ENCODE results near the gene BTBD17. TPM values are rescaled to one million over a fixed set of nuclear protein-coding genes. Genes with fewer than 3 reads are reported as not detected.
A peak's percentile ranks its signal among the peaks of the same experiment; 100 is the strongest.

BTBD17 gene
- total RNA-seq, 4 donors from 2014 or later = not detected

DNA sequence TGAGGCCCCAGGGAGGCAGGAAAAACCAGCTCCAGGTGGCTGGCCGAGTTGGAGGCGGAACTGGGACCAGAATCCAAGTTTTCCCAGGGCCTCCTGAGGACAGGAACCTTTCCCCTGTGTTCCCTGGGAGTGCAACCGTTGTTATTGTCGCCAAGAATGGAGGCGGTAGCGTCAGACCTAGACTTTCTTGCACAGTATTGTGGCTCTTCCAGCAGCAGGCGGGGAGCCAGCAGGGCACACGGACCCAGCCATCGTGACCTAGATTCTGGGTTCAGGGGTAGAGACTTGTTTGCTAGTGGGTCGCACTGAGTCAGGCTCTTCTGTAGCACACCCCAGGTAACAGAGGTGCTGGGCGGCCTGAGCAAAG is 36.3 kb downstream of the BTBD17 start:
- H3K36me3 ChIP-seq = no peaks in the 10 kb centered on the region
- no peaks in the 10 kb centered on the region for H3K9me3 ChIP-seq
- peaks cover 4 to 76% (median 7%) of the 10 kb centered on the region in 4 donors for H3K27me3 ChIP-seq
- 15 to 28% methylated on average over 5 of the region's 11 CpGs for WGBS, 2 donors
- H3K4me3 ChIP-seq = peak overlapping the region in 3 of 4 donors; percentile 17 to 64 (median 43)
- TF ChIP-seq, protein P1, sequence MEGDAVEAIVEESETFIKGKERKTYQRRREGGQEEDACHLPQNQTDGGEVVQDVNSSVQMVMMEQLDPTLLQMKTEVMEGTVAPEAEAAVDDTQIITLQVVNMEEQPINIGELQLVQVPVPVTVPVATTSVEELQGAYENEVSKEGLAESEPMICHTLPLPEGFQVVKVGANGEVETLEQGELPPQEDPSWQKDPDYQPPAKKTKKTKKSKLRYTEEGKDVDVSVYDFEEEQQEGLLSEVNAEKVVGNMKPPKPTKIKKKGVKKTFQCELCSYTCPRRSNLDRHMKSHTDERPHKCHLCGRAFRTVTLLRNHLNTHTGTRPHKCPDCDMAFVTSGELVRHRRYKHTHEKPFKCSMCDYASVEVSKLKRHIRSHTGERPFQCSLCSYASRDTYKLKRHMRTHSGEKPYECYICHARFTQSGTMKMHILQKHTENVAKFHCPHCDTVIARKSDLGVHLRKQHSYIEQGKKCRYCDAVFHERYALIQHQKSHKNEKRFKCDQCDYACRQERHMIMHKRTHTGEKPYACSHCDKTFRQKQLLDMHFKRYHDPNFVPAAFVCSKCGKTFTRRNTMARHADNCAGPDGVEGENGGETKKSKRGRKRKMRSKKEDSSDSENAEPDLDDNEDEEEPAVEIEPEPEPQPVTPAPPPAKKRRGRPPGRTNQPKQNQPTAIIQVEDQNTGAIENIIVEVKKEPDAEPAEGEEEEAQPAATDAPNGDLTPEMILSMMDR (IDR thresholded peaks at IDR 0.05) = no peak
- no peak for TF ChIP-seq POLR2A (IDR thresholded peaks at IDR 0.05)
- peaks cover 14 to 23% (median 15%) of the 10 kb centered on the region in 3 donors for H3K4me1 ChIP-seq
- DNase-seq = no peak
- no peak overlapping the region for H3K27ac ChIP-seq
- intact Hi-C loops (cut with DNase I) = no loop called here

DNA sequence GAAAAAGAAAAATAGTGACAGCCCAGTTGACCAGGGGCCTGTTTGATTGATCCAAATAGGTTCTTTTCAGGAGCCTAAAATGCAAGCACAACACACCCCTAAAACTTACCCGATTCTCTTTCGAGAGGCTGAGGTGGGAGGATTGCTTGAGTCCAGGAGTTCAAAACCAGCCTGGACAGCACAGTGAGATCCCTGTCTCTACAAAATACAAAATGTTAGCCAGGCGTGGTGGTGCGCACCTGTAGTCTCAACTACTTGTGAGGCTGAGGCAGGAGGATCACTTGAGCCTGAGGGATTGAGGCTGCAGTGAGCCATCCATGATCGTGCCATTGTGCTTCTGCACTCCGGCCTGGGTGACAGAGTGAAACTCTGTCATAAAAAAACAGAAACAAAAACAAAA is 37.1 kb downstream of the BTBD17 start:
- peaks cover 4 to 76% (median 7%) of the 10 kb centered on the region in 4 donors for H3K27me3 ChIP-seq
- no peak for DNase-seq
- H3K4me3 ChIP-seq = no peak overlapping the region
- H3K9me3 ChIP-seq = no peaks in the 10 kb centered on the region
- intact Hi-C loops (cut with DNase I) = no loop called here
- WGBS, 2 donors = 78 to 87% methylated on average over 4 to 6 of the region's 6 CpGs
- H3K4me1 ChIP-seq = peaks cover 14 to 23% (median 15%) of the 10 kb centered on the region in 3 donors
- H3K27ac ChIP-seq = no peak overlapping the region
- no peak for TF ChIP-seq POLR2A (IDR thresholded peaks at IDR 0.05)
- TF ChIP-seq, protein P1 (IDR thresholded peaks at IDR 0.05) = no peak
- no peaks in the 10 kb centered on the region for H3K36me3 ChIP-seq

DNA sequence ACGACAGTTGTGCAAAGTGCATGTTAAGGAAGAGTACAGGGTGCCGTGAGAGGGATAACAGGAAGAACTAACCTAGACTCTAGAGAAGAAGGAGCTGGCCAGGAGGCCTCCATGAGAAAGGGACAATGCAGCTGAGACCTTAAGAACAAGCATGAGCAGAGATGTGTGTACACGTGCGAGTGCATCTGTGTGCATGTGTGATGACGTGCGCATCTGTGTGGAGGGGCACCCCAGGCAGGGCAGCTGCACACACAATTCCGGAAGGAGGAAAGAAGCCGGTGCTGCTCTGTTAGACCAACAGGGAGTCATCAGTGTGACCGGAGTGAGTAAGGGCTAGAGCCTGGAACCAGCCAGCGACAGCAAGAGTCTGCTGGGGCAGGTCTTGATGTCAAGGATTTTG is 43.3 kb downstream of the BTBD17 start:
- H3K27me3 ChIP-seq = peaks cover 0 to 36% (median 0%) of the 10 kb centered on the region in 4 donors
- TF ChIP-seq, protein P1 (IDR thresholded peaks at IDR 0.05) = no peak
- TF ChIP-seq POLR2A (IDR thresholded peaks at IDR 0.05) = no peak
- no peak overlapping the region for H3K27ac ChIP-seq
- H3K9me3 ChIP-seq = no peaks in the 10 kb centered on the region
- H3K4me3 ChIP-seq = no peak overlapping the region
- intact Hi-C loops (cut with DNase I) = no loop called here
- H3K36me3 ChIP-seq = no peaks in the 10 kb centered on the region
- no peak for DNase-seq
- 80 to 83% methylated on average over 10 of the region's 10 CpGs for WGBS, 2 donors
- H3K4me1 ChIP-seq = no peaks in the 10 kb centered on the region

DNA sequence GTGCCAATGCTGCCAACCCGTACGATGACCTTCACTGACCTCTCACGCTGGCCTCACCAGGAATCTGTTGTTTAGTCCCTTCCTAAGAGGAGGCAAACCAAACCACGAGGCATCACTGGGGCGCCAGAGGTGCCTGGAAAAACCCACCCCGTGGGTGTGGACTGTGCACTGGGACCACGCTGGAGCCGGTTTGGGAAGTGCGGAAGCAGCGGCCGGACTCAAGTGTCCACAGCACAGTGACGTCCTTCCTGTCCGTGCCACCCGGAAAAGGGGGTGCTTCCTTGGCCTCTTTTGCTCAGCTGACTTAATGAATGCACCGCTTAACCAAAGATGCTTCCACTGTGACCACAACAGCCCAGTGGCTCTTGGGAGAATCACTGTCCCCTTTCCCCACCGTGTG is 44.6 kb downstream of the BTBD17 start:
- Histone ChIP-seq H3K9me3 (no peaks in the 10 kb centered on the region), H3K27ac (peak overlapping the region in 1 of 4 donors; percentile 25), H3K36me3 (no peaks in the 10 kb centered on the region), H3K4me3 (no peak overlapping the region), H3K4me1 (no peaks in the 10 kb centered on the region), H3K27me3 (peaks cover 0 to 37% (median 0%) of the 10 kb centered on the region in 4 donors)
- WGBS, 2 donors = 65 to 71% methylated on average over 4 to 11 of the region's 16 CpGs
- no peak for DNase-seq
- no peak for TF ChIP-seq POLR2A (IDR thresholded peaks at IDR 0.05)
- TF ChIP-seq, protein P1 (IDR thresholded peaks at IDR 0.05) = no peak
- intact Hi-C loops (cut with DNase I) = no loop called here

DNA sequence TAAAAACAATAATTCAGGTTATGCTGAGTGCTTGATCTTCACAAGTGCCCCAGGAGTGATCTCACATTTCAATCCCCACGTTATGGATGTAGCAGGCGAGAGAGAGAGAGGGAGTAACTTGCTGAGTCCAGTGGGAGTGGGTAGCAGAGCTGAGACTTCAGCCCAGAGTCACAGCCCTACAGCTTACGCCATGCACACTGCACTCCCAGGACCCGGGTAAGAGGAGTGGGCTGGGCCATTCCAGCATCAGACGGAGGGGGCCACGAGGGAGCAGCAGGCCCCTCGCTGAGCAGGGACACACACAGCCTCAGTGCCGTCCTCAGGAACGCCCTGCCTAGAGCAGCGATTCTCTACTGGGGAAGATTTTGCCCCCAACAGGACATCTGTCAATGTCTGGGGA is 45.4 kb downstream of the BTBD17 start:
- intact Hi-C loops (cut with DNase I) = no loop called here
- WGBS, 2 donors = 29 to 40% methylated on average over 9 of the region's 10 CpGs
- Histone ChIP-seq H3K4me3 (no peak overlapping the region), H3K27ac (no peak overlapping the region), H3K36me3 (no peaks in the 10 kb centered on the region), H3K27me3 (peaks cover 0 to 33% (median 0%) of the 10 kb centered on the region in 4 donors), H3K4me1 (no peaks in the 10 kb centered on the region), H3K9me3 (no peaks in the 10 kb centered on the region)
- no peak for TF ChIP-seq POLR2A (IDR thresholded peaks at IDR 0.05)
- TF ChIP-seq, protein P1 (IDR thresholded peaks at IDR 0.05) = no peak
- DNase-seq = no peak

Data from esophagus squamous epithelium (tissue), 5 donors.